HL-60/S4 treated with retinoic acid at 250 ng/mL for 4 days and 3 days (cell line): ENCODE measurements around the gene CIROP.

Experiments used
- in situ Hi-C: fragments of 300-500 bp; cut with MboI; formaldehyde crosslinking; loops from 2 replicates; pipeline ENCODE4 v1.7.0; 2022; ENCODE audit warnings: low sequenced_read_pairs

CIROP gene, protein sequence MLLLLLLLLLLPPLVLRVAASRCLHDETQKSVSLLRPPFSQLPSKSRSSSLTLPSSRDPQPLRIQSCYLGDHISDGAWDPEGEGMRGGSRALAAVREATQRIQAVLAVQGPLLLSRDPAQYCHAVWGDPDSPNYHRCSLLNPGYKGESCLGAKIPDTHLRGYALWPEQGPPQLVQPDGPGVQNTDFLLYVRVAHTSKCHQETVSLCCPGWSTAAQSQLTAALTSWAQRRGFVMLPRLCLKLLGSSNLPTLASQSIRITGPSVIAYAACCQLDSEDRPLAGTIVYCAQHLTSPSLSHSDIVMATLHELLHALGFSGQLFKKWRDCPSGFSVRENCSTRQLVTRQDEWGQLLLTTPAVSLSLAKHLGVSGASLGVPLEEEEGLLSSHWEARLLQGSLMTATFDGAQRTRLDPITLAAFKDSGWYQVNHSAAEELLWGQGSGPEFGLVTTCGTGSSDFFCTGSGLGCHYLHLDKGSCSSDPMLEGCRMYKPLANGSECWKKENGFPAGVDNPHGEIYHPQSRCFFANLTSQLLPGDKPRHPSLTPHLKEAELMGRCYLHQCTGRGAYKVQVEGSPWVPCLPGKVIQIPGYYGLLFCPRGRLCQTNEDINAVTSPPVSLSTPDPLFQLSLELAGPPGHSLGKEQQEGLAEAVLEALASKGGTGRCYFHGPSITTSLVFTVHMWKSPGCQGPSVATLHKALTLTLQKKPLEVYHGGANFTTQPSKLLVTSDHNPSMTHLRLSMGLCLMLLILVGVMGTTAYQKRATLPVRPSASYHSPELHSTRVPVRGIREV

DNA sequence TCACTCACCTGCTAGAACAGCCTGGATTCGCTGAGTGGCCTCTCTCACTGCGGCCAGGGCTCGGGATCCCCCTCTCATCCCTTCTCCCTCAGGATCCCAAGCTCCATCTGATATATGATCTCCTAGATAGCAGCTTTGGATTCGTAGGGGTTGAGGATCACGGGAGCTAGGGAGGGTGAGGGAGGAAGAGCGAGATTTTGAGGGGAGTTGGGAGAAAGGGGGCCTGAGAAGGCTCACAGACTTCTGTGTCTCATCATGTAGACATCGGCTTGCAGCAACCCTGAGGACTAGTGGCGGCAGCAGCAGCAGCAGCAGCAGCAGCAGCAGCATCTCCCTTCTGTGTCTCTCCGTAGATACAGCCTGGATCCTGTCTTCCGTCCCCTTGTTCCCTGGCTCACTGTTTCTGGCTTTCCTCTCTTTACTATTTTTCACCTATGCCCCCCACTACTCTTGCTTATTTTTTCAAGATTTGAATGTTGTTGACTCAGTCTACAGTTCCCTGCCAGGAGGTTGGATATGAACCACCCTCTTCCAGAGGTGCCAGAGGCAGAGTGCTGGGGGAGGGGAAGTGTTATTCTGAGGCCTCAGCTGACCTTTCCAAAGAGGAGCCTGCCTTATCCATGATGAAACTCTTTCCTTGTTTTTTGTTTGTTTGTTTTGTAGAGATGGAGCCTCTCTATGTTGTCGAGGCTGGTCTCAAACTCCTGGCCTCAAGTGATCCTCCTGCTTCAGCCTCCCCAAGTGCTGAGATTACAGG is at the start of gene CIROP:
CIROP (minus strand) TSS at position 399 of the 757 bp plus-strand sequence; CDS start at position 330, 69 bp downstream.
- in situ Hi-C loops, result no loop called here

DNA sequence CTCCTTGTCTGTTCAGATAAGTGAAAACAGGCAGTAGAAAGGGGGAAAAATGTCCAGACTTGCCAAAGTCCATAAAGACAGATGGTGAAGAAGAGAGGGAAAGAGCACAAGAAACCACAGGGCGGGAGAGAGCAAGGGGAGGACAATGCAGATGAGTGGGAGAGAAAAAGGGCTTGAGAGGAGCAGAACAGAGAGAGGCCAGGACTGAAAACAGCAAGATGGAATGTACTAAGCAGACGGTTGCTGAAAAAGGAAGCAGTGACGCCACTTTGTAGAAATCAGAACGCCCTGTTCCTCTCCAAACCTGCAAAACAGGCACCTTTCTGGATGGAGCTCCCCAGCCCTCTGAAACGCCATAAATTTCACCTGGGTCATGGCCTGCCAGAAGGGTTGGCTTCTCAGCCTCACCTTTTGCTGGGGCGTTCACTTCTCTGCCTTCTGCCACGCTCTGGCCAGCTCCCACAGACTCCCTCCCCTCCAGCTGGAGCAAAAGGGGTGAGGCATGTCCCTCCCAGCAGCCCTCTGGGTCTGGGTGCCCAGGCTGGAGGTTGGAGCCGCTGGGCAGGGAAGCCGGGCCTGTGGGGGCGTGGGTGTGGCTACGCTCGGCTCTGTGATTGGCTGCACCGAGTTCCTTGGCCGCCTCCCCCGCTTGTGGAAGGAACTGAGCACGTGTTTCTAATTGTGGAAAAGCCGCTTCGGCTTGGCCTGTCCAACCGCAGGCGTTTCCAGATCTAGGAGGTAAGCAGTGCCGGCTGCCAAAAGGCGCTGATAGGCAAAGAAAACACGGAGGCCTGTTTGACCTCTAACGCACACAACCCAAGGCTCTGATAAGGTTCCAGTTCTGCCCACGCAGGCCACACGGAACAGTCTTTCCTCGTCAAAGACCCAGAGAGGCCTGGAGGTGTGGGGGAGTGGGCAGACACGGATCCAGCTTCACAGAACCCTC is 49.3 kb upstream of the CIROP start:
- in situ Hi-C loops, result no loop called here

DNA sequence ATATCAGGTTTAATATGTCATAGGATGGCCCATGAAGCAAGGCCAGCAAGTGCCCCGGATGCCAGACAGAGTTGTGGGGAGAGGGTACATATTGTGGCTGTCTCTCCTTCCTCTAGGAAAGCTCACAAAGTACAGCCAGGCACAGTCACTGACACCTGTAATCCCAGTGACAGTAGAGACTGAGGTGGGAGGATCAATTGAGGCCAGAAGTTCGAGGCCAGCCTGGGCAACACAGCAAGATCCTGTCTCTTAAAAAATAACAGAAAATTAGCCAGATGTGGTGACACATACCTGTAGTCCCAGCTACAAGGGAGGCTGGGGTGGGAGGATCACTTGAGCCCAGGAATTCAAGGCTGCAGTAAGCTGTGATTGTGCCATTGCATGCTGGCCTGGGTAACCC is 46.6 kb upstream of the CIROP start:
- in situ Hi-C loops, result no loop called here

DNA sequence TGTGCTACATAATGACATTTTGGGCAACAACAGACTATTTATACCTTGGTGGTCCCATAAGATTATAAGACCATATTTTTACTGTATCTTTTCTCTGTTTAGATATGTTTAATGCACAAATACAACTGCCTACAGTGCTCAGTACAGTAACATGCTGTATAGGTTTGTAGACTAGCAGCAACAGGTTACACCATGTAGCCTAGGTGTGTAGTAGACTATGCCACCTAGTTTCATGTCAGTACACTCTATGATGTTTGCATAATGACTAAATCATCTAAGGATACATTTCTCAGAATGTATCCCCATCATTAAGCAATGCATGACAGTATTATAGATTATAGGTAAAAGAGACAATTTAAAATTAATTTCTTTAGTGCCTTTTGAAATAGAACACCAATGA is 45.0 kb upstream of the CIROP start:
- in situ Hi-C loops, result no loop called here

DNA sequence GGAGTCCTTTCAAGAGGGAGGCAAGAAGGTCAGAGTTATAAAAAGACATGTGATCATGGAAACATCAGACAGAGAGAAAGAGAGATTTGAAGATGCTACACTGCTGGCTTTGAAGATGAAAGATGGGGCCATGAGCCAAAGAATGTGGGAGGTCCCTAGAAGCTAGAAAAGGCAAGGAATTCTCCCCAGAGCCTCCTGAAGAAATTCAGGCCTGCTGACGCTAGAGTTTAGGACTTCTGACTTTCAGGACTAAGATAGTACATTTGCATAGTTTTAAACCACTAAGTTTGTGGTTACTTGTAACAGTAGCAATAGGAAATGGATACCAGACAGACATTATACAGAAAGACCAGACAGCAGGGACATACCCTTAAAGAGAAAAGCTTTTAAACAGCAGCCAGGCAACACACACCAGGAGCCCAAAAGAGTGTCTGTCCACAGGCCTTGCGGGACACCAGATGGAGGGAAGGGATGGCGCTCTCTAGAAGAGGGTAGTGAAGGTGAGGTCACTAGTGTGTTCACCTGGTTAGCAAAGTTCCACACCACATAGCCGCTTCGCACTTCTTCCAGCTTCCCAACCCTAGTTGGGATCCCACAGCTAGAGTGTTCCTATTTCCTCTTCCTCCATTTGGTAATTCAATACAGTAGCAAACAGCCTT is 43.9 kb upstream of the CIROP start:
- in situ Hi-C loops, result no loop called here

DNA sequence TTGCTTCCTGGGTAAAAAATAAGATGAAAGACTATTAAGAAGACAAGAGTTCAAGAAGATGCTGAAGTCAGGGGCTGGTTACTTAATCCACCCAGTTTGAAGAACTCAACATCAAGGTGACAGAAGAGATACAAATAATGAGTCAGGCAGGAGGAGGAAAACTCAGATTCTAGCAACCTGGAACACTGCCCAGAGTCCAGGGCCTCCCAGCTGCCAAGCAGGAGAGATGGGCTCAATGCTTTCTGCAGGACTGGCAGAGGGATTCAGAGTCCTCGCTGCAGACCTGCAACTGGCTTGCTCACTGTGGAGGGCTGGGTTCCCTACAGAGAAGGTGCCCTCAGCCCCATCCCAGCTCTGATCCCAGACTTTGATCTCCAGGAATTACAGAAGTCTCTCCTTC is 42.9 kb upstream of the CIROP start:
- in situ Hi-C loops, result no loop called here

DNA sequence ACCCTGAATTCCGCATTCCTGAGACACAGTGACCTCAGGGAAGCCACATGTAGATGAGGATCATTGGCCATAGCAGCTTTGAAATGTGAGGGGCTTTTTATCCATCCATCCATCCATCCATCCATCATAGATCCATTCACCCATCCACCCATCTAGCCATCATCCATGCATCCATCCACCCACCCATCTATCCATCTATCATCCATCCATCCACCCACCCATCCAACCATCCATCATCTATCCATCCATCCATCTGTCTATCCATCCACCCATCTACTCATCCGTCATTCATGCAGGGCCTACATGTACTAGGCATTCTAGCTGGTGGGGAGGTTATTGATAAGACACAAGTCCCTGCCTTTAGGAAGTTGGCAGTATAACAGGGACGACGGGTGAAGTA is 42.2 kb upstream of the CIROP start:
- in situ Hi-C loops, result no loop called here

DNA sequence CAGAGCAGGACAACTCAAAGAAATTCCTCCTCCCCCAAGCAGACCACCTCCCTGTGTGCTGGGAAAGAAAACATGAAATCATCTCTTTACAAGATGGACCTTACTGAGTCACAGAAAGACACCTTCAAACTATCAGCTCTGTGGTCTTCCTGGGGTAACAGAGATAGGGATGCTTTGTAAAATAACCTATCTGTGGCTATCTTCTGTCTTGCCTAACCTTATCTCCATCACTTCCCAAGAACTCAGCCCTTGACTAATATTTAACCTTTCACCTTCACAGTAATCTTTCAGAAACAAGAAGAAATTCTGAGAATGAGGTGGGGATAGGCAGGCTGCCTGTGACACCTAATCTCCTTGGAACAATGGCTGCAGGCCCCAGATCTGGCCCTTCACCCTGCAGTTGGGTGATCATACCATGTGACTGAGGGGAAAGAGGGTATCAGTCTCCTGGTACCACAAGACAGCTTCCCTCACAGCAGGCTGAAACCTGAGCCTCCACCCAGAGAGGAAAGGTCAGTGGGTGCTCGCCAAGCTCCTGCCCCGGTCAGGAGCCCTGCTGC is 41.6 kb upstream of the CIROP start:
- in situ Hi-C loops, result no loop called here

DNA sequence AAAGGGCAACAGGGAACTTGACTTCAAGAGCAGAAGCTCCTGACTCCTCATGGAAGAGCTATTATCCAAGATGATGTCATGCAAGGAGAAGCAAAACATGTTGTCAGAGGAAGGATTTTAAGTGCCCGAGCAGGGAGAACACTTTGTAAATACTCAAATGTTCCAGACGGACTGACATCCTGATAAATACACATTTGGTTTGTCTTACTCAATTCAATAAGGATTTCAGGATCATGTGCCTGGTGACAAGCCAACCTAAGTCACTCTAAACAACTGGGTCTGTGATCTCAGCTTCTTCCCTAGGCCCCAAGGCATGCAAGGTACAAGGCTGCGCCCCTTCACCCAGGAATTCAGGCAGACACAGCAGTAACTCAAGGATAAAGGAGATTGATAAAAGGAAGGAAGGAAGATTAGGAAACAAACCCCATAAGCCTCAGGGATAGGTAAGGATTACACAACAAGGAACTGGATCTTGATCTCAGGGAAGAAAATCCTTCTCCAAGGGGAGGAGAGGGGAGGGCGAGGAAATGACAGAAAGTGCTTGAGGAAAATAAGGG is 41.1 kb upstream of the CIROP start:
- in situ Hi-C loops, result no loop called here

DNA sequence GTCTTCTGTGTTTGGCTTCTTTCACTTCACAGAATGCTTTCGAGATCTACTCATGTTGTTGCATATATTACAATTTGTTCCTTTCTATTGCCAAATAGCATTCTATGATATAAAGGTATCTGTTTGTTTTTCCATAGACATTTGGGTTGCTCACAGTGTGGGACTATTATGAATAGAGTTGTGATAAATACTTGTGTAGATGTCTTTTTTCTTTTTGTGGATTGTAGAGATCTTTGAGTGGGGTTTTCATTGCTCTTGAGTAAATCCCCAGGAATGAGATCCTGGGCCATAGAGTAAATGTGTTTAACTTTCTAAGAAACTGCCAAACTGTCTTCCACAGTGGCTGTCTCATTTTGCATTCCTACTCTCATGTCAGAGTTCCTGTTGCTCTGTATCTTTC is 39.1 kb upstream of the CIROP start:
- in situ Hi-C loops, result no loop called here

DNA sequence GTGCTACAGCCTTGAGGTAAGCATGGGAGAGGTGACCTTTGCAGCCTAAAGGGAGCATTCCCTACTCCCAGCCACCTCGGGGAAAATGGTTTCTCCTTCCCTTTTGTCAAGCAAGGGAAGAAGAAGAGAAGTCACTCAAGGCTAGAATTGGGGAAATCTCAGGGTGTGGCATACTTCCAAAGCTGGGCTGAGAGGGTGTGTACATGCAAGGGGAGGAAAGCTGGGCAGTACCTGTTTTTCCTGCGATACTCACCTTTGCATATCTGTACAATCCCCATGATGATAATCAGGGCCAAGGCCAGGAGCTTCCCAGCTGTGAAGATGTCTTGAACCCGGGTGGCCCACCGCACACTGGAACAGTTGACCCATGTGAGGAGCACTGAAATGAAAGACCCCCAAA is 38.0 kb upstream of the CIROP start:
- in situ Hi-C loops, result no loop called here

DNA sequence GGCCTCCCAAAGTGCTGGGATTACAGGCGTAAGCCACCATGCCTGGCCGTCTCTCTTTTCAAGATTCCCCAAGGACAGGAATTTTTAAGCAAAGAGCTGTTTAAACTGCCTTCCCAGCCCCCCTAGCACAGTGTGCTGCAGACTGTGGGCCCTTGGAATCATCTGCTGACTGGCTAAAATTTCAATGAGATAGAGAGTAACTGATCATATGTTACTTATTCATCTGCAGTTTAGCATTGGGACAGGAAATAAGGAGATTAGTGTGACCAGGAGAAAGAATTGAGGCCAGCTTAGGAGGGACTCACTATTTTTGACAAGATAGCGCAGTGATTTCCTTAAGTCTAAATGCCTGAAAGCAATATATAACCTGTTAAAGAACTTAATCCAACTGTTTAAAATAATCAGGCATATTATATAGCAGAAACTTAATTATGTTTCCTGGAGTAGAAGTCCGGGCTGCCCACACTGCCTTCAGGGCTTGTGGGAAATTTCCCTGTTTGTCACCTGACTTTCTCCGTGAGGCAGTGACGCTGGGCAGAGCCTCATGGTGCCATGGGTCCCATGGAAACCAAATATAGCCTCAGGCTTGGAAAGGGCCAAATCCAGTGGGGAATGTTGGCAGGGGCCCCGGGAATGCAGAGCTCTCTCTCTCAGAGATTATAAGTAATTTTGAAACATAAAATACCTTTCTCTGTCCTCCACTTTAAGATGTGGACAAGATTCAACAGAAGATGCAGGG is 37.1 kb upstream of the CIROP start:
- in situ Hi-C loops, result no loop called here

DNA sequence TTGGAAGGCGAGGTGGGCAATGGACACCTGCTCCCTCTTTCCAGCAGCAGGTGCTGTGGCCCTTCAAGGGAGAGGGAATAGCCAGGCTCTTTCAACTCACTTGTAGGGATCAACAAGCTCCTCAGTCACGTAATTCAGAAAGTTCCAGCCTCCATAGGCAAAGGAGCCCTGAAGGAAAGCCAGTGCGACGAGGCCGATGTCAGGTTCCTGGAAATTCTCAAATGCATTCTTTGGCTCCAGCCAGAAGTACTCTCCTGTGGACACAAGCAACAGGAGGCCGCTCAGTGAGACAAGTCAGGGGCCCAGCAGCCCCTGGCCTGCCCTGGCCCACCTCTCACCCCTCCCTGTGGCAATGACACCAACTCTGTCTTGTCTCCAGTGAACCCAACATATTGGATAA is 35.6 kb upstream of the CIROP start:
- in situ Hi-C loops, result no loop called here

DNA sequence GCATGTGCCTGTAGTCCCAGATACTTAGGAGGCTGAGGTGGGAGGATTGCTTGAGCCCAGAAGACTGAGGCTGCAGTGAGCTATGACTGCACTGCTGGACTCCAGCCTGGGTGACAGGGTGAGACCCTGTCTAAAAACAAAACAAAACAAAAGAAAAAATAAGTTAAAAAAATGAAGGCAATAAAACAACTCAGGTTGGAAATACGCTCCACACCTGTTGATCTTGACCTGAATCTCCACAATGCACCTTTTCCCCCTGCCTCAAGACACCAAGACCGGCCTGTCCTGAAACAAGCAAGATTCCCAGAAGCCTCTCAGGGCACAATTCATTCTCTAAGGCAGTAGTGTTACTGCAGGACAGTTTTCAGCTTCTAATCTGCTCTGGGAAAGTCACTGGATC is 35.1 kb upstream of the CIROP start:
- in situ Hi-C loops, result no loop called here

DNA sequence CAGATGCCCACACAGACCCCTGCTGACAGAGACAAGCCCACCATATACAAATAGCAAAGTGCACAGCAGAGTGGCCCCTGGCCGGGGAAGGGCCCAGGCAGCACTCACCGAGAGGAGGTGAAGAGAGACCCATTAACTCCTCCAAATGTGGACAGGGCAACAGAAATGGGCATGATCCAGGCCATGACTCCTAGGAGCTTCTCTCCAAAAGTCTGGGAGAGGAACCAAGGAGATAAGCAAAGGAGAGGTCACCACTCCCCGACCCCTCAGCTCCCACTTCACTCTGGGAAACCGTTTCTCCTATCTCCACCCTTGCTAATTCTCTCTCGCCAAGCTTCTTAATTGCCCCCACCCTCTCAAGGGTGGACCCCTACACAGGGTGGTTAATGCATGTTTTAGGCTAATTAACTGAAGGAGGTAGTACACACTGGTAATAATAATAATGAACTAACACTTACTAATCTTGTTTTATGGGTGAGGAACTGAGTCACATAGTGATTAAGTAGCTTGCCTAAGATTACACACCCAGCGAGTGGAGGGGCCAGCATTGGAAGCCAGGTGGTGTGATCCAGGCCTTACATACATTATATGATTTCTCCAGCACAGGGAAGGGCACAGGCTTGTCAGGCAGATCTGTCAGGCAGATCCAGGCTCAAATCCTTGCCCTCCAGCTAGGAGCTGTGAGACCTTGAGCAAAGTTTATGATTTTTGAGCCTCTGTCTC is 33.2 kb upstream of the CIROP start:
- in situ Hi-C loops, result no loop called here

DNA sequence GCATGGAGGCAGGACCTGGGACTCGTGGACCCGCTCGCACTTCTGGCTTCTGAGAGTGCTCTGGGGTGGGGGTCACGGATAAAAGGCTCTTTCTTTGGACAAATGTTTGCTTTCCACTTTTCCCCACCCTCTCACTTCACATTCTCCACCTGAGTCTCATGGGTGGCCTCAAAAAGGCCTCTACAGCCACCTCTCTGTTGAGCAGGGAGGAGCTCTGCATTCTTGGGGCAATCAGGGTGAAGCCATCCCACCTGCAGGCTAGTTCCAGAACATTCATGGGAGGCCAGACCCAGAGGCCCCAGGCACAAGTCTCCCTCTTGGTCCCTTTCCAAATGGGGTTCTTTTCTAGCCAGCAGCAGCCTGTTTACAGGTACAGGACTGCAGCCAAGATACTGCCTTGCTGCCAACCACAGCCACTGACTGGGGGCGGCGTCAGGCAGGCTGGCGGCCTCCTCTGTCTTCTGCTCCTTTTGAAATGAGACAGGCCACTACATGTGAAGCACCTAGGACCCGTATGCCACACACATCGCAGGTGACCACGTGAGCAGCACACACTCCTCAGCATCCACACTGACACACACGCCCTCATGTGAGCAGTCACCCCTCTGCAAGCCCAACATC is 32.5 kb upstream of the CIROP start:
- in situ Hi-C loops, result no loop called here

DNA sequence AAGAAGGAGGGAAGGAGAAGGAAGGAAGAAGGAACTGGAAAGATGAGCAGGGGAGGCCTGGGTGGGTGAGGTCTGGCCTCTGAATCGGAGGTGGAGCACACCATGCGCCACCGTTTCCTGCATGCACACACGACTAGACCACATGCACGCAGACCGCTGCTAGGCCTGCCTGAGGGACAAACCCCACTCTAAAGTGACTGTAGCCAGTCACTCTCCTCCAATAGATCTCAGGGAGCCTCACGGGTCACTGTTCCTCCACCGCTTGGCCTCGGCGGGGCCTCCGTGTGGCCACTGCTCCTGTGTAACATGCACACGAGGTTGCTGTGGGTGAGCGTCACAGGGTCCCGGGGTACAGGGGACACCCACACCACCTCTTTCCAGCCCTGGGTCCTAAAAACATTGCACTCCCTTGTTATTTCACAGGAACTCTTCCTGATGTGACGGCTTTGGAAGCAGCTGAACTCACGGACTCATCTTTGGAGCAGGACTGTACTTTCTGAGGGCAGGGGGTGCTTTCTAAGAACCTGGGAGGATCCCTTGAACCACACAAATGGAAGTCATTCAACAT is 31.9 kb upstream of the CIROP start:
- in situ Hi-C loops, result no loop called here
